HG02759 (cell line): ENCODE data around the gene PATZ1.

ENCODE experiments used
- ATAC-seq: cut with Tn5 transposase; IDR thresholded peaks from one replicate; pipeline ENCODE4 v1.9.1; 2021; ENCODE audit warnings: mild to moderate bottlenecking, moderate library complexity; ENCODE audit not compliant: unreplicated experiment

Gene PATZ1

GRCh38 chr22:31343235-31344191, 2.6 kb downstream of the PATZ1 start:
- ATAC-seq, result no peak

- ATAC-seq, result no peak
Measured at GRCh38 chr22:31342389-31343140, 3.6 kb downstream of the PATZ1 start.

DNA sequence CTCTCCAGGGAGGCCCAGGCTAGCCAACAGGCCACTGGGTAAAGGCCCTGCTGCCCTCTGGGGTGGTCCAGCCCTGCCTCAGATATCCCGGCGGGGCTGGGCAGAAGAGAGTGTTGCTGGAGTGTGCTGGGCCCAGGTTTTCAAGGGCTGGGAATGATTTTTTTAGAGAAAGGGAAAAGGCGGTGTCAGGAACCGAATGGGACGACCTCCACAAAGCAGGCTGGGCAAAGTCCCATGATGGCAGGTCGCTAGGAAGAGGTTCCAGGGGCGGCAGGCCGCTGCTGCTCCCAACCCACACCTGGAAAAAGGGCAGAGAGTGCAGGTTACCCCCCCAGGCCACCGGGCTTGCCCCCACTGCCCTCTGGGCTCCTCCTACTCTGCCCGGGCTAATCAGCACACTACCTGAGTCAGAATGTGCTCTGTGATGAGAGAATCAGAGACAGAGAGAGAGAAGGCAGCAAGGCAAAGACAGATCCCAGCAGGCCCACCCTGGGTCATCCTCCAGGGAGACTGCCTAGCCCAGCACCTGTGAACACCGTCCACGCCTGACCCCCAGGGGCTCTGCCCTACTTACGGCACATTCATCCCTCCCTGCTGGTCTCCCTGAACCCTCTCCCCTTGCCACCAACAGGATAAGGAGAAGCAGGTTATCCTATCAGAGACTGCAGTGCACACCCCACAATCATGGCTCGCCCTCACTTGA, 4.6 kb downstream of the PATZ1 start:
- ATAC-seq, result no peak

DNA sequence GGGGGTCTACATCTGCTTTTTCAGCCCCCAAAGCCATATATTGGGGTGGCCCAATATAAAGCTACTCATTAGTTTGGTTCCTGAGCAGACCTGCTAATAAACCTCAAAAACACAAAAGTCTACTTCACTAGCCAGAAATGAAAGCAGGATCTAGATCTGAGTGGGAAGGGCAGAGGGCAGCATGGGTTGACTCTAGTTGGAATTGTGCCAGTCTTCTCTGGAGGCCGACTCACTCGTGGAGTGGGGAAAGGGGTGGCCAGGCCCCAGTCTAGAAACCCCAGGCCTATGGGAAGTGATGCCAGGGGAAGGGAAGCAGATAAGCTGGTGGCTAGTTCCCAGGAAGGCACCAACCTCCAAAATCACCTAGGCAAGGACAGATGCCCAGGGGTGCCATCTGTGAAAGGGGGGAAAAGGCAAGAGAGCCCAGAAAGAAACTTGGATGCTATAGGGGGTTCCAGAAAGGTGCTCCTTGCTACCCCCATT, 5.3 kb downstream of the PATZ1 start:
- no peak for ATAC-seq

DNA sequence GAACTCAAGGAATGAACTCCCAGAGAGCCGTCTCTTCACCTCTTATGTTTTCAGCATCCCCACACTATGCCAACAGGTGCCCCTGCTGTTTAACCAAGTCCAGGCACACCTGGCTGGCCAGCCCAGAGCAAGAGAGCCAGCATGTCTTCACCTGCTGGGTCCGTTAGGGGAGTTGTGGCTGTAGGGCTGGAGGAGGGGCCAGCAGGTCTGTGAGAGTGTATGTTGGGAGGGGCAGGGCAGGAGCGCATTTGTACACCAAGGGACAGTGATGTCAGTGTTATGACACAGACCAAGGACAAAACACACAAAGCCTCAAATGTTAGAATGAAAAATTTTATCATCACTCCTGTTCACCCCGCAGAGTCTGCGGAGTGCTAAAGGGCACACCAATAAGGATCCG, 5.8 kb downstream of the PATZ1 start:
- ATAC-seq, result no peak

DNA sequence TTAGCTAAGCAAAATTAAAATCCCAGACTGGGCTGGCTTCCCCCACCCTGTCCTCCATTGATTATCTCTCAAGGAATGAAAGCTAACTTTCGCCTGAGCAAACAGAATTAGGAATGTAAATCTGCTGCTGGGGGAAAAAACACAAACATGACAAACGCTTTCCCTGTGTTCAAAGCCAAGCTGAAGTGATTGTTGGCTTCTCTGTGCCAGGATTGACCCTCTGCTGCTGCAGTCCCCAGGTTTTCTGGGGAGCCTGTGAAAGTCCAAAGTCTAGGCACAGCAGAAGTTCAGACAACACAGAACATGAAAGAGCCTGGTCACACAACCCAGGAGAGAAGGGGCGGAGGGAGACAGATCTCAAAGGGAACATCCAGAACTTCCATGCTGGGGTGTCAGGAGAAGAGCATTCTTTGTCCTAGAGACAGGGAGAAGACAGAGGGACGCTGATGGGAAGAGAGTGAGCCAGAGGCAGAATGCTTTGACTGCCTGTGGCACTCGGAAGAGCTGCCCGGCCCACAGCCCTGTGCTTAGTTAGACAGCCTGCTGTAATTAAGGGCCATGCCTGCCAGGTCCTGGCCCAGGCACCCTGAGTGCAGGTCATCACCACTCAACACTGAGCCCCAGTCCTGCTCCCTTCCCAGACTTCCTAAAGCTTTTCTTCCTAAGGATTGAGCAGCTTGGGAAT, 6.9 kb downstream of the PATZ1 start:
- ATAC-seq, result no peak

DNA sequence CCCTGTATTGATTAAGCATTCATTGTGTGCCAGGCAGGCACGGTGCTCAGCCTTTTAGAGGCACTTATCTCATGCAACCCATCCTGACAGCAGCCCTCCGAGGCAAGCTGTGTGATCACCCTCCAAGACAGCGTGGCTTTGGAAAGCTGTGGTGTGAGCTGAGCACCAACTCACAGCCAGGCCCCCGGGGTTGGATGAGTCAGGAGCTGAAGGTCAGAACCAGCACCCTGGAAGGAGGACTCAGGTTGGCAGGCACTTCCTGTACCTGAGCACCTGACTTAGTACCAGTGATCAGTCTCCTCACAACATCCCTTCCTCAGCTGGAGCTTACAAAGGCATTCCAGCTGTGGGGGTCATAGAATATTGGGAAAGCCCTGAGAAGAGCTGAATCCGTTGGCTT, 9.0 kb downstream of the PATZ1 start:
- ATAC-seq, result no peak

GRCh38 chr22:31334329-31334728, 11.8 kb downstream of the PATZ1 start:
- ATAC-seq, result no peak

- ATAC-seq, result no peak
Measured at GRCh38 chr22:31333641-31334040, 12.5 kb downstream of the PATZ1 start.

DNA sequence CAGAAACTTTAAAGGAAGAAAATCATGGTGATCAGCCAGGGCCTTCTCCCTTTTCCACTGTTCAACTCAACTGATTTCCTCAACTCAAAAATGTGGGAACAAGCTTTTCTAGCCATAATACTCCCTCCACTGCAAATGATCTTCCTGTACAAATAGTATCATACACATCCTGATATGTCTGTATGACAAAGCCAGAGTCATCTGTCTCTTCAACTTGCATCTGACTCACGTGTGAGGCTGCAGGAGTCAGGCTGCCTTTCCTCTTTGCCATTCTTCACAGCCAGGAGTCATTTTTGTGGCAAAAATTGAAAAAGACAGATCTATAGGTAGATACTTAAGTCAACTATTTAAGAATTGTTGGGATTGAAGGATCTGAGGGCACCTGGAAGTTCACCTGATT, 13.3 kb downstream of the PATZ1 start:
- ATAC-seq, result no peak

- ATAC-seq, result no peak
Measured at GRCh38 chr22:31332010-31332409, 14.1 kb downstream of the PATZ1 start.

GRCh38 chr22:31329453-31330215, 16.5 kb downstream of the PATZ1 start:
- no peak for ATAC-seq

DNA sequence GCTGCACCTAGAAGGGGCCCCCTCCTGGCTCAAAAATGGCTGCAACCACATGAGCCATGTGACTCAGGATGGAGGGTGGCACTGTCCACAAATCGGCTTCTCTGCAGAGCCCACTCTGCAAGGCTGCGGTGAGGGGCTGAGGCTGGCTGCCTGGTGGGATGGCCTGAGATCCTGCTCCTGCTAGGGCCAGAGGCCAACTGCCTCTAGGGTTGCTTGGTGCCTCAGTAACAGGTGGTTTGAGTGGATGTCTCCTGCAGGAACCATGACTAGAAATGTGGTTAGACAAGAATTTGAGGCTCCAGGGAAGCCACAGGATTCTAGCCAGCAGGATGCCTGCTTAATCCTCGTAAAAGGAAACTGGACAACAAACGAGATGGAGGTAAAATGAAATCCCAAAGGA, 17.1 kb downstream of the PATZ1 start:
- no peak for ATAC-seq

DNA sequence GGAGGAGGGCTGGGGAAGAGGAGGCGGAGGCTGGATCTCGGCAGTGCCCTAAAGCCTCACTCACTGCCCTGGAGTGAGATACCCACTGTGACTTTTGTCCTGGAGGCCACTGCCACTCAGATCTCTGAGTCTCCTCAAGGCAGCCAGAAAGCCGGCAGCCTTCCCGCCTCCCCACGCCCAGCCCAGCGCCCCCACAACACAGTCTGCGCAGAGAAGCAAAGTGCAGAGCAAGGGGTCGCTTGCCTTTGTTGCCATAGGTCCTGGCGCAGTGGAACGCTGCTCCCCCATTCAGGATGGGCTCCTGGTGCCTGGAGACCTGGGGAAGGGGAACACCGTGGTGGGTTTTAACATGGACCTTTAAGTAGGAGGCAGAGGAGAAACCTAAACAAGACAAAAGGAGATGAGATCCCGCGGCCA, 17.6 kb downstream of the PATZ1 start:
- ATAC-seq, result no peak

GRCh38 chr22:31327806-31328543, 18.2 kb downstream of the PATZ1 start:
- no peak for ATAC-seq

DNA sequence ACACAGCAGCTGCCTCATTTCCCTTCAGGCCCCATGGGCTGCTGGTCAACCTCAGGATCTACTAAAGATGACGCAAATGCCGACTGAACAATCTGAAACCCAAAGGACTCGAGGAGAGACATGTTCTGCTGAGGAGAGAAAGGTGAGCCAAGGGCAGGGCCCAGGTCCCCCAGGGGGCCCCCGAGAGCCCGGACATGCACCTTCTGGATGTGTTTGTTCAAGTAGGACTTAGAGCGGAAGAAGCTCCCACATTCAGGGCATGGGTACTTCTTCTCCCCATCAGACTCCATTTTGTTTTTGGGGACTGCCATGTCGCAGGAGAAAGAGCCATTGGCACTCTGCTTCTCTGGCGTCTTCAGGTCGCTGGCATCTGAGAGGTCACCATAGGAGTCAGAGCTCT, 19.3 kb downstream of the PATZ1 start:
- ATAC-seq, result no peak

- ATAC-seq, result no peak
Measured at GRCh38 chr22:31323578-31324550, 22.3 kb downstream of the PATZ1 start.

- no peak for ATAC-seq
Measured at GRCh38 chr22:31321421-31321820, 24.7 kb downstream of the PATZ1 start.
